Ovary (tissue), 3 donors: Measurements from ENCODE around the gene ENOX1.

ENCODE experiments used
- CTCF ChIP-seq, 3 donors: fragments of 450-650 bp in 2 of 3; fragments of 200-600 bp in 1 of 3; IDR thresholded peaks; one replicate each; pipeline versions ENCODE4 v1.5.1 to v1.8.0; 2016 to 2022; ENCODE audit warnings: antibody characterized with exemption in 3 of 3, mild to moderate bottlenecking in 1 of 3
- POLR2A ChIP-seq: fragments of 450-650 bp; IDR thresholded peaks from one replicate; pipeline ENCODE4 v1.6.1; 2017; ENCODE audit warnings: antibody characterized with exemption, mild to moderate bottlenecking, moderate library complexity
- donor health status: DM: no; HTN: no; CAD: no.

DNA sequence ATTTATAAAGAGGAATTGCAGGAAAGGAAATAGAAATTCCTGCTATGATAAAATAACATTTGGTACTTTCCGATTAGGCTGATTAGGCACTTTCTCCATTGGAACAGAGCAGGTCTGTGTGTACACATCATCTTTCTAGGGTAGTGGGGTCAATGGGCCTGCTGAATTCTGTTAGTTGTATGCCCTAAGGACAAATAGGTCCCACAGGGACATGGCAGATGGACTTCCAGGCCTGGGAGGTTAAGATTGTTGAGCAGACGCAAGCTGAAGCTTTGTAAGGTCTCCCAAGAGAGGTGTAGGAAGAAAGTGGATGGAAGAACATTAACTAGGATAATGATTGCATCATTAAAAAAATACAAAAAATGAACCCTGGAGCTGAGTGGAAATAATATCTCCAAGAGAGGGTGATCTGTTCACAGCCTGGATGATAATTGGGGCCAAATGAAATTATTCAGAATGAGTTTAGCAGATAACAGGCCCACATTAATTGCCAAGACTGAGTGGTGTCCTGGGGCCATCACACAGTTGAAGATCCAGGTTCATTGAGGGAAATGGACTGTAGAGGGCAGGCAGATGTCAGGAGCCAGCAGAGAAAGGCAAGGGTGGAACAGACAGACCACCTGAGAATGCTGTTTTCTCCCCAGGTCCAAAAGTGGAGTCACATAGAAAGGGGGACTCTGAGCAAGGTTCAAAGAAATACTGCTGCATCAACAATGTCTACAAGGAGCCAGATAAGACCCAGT, 548.3 kb downstream of the ENOX1 start:
- TF ChIP-seq POLR2A (no peak), CTCF (IDR thresholded peaks at IDR 0.05) (no peak)
